Activated CD4-positive, alpha-beta T cell treated with anti-CD3 and anti-CD28 coated beads, Interleukin-2, amount 10 ng/mL, durations not matched to agents 7 days and 5 days (primary cell): ENCODE data around the gene SEMA3D. TPM values are rescaled to one million over a fixed set of nuclear protein-coding genes. Genes with fewer than 3 reads are reported as not detected.

Experiments
- CTCF ChIA-PET: fragments of 350-600 bp; sonication (Branson Sonifier 250); formaldehyde crosslinking; loops from one replicate; lab custom pipeline; 2021; ENCODE audit warnings: antibody characterized with exemption; lab: Charles Lee
- POLR2A ChIA-PET: fragments of 350-600 bp; sonication (Branson Sonifier 250); formaldehyde crosslinking; loops from one replicate; lab custom pipeline; 2021; ENCODE audit warnings: antibody characterized with exemption; lab: Charles Lee
- DNase-seq: peaks from one replicate; pipeline ENCODE4 v3.0.0-alpha.2; 2020
- H3K27ac Mint-ChIP-seq: one replicate; pipeline ENCODE4 v1.8.0; 2021; ENCODE audit warnings: mild to moderate bottlenecking, moderate library complexity, mixed read lengths
- H3K27me3 Mint-ChIP-seq: one replicate; pipeline ENCODE4 v1.8.0; 2021; ENCODE audit warnings: mixed read lengths
- H3K36me3 Mint-ChIP-seq: one replicate; pipeline ENCODE4 v1.8.0; 2021; ENCODE audit warnings: low read depth, mixed read lengths
- H3K4me1 Mint-ChIP-seq: one replicate; pipeline ENCODE4 v1.8.0; 2021; ENCODE audit warnings: mixed read lengths
- H3K4me3 Mint-ChIP-seq: one replicate; pipeline ENCODE4 v1.8.0; 2021; ENCODE audit warnings: mild to moderate bottlenecking, moderate library complexity, mixed read lengths
- H3K9me3 Mint-ChIP-seq: one replicate; pipeline ENCODE4 v1.8.0; 2021; ENCODE audit warnings: mixed read lengths
- total RNA-seq, 2 experiments: library from RNA; stranded (reverse); gene quantifications; one replicate each; pipeline ENCODE4 v1.2.3, GENCODE V29; 2021

The SEMA3D gene
- total RNA-seq, 2 experiments from 2014 or later = not detected

DNA sequence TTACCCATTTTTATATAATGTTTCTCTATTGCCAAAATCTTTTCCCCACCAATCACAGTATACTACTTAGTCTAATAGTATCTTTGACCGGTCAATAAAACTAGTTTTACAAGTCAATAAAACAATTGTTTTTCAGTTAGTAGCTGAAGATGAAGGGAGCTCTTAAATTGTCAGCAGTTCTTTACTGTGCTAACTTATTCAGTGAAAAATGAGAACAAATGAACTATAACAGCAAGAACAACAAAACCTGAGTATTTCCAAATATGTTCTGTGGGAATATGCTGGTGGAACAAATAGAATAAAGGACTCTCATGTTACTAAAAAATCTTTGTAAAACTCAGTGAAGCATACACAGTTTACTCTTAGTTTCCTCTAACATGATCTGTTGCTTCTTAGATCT lies 134.0 kb downstream of the SEMA3D start:
- Mint-ChIP-seq H3K9me3 (no peaks in the 10 kb centered on the region), H3K27me3 (no peaks in the 10 kb centered on the region), H3K36me3 (no peaks in the 10 kb centered on the region), H3K27ac (no peak overlapping the region), H3K4me1 (no peaks in the 10 kb centered on the region), H3K4me3 (no peak overlapping the region)
- ChIA-PET CTCF (no interaction called here), POLR2A (no interaction called here)
- no peak for DNase-seq

DNA sequence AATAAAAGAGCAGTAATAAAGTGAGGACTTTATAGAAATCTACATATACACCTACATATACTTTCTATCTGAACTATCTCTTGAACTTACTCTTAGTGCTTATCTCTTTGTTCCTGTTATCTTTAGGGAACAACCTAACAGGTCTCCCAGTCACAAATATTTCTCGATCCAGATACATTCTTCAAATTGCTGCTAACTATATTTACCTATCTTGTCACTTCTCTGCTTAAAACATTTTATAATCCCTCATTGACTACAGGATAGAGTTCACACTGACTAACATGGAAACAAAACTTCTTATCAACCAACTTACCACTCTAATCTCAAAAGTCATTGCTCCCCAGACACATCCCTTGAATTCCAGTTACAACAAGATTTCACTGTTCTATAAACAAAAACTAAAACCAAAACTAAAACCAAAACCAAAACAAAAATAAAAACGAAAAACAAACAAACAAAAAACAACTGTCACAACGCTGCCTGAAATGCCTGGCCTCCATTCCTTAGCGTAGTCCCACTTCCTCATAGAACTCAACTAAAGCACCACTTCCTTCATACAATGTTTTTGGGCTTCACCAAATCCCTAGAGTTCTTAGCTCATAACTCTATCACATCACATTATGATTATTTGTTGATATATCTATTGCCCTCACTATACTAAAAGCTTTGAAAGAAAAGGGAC lies 134.7 kb downstream of the SEMA3D start:
- H3K27ac Mint-ChIP-seq = no peak overlapping the region
- no peaks in the 10 kb centered on the region for H3K9me3 Mint-ChIP-seq
- H3K4me3 Mint-ChIP-seq = no peak overlapping the region
- no peaks in the 10 kb centered on the region for H3K4me1 Mint-ChIP-seq
- CTCF ChIA-PET = no interaction called here
- no peaks in the 10 kb centered on the region for H3K27me3 Mint-ChIP-seq
- no peaks in the 10 kb centered on the region for H3K36me3 Mint-ChIP-seq
- POLR2A ChIA-PET = no interaction called here
- DNase-seq = no peak

DNA sequence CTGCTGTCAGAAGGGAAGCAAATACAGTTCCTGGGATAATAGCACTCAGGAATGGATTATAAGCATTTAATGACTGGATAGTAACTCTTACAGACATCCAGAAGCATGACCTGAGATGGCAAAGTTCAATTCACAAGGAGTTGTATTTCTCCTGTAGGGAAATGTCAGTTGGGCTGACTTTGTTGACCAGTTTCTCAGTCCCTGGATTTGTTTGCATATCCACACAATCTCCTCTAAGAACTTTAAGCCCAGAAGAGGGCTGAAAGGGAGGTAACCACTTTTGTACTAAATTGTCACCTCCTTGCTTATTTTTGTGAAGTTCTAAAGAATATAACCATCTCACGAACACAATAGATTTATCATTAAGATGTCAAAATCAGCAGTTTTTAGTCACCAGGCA lies 140.3 kb downstream of the SEMA3D start:
- ChIA-PET POLR2A (no interaction called here), CTCF (no interaction called here)
- Mint-ChIP-seq H3K36me3 (no peaks in the 10 kb centered on the region), H3K27me3 (no peaks in the 10 kb centered on the region), H3K27ac (no peak overlapping the region), H3K9me3 (no peaks in the 10 kb centered on the region), H3K4me3 (no peak overlapping the region), H3K4me1 (no peaks in the 10 kb centered on the region)
- DNase-seq = no peak

GRCh38 chr7:85041605-85042216 lies 145.1 kb downstream of the SEMA3D start:
- Mint-ChIP-seq H3K27ac (no peak overlapping the region), H3K27me3 (no peaks in the 10 kb centered on the region), H3K4me3 (no peak overlapping the region), H3K4me1 (no peaks in the 10 kb centered on the region), H3K36me3 (no peaks in the 10 kb centered on the region), H3K9me3 (no peaks in the 10 kb centered on the region)
- ChIA-PET CTCF (no interaction called here), POLR2A (no interaction called here)
- DNase-seq = peak; percentile 9

- ChIA-PET POLR2A (no interaction called here), CTCF (no interaction called here)
- H3K27ac Mint-ChIP-seq = no peak overlapping the region
- no peaks in the 10 kb centered on the region for H3K9me3 Mint-ChIP-seq
- H3K4me3 Mint-ChIP-seq = no peak overlapping the region
- DNase-seq = no peak
- H3K36me3 Mint-ChIP-seq = no peaks in the 10 kb centered on the region
- H3K27me3 Mint-ChIP-seq = no peaks in the 10 kb centered on the region
- H3K4me1 Mint-ChIP-seq = no peaks in the 10 kb centered on the region
These were observed 147.5 kb downstream of the SEMA3D start for GRCh38 chr7:85039196-85039923.

DNA sequence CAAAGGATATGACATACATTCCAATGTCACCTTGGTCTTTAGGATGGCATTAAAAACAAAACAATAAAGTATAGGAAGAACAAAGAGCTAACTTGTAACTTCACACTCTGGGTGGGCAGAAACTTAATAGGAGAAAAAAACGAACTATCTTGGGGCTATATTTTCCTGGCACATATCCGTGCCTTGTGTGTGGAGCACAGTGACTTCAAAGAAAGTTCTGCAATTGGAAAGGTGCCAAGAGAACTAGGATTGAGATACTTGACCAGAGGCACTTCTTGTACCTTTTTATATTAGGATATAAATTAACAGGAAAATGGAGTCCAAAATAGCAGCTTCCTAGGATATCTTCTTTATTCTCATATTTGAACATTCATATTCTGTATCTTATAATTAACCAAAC lies 148.4 kb downstream of the SEMA3D start:
- Mint-ChIP-seq H3K36me3 (no peaks in the 10 kb centered on the region), H3K9me3 (no peaks in the 10 kb centered on the region), H3K4me3 (no peak overlapping the region), H3K27ac (no peak overlapping the region), H3K4me1 (no peaks in the 10 kb centered on the region), H3K27me3 (no peaks in the 10 kb centered on the region)
- no peak for DNase-seq
- POLR2A ChIA-PET = no interaction called here
- CTCF ChIA-PET = interaction anchor here (0.6 kb wide), 1 partner anchor 1411 kb away, joined by 3 read pairs; no protein-coding TSS in a partner anchor

- H3K36me3 Mint-ChIP-seq = no peaks in the 10 kb centered on the region
- H3K27ac Mint-ChIP-seq = no peak overlapping the region
- no peak overlapping the region for H3K4me3 Mint-ChIP-seq
- ChIA-PET POLR2A (no interaction called here), CTCF (no interaction called here)
- H3K4me1 Mint-ChIP-seq = no peaks in the 10 kb centered on the region
- H3K9me3 Mint-ChIP-seq = no peaks in the 10 kb centered on the region
- DNase-seq = no peak
- no peaks in the 10 kb centered on the region for H3K27me3 Mint-ChIP-seq
These were observed 153.6 kb downstream of the SEMA3D start for GRCh38 chr7:85033263-85033662.

DNA sequence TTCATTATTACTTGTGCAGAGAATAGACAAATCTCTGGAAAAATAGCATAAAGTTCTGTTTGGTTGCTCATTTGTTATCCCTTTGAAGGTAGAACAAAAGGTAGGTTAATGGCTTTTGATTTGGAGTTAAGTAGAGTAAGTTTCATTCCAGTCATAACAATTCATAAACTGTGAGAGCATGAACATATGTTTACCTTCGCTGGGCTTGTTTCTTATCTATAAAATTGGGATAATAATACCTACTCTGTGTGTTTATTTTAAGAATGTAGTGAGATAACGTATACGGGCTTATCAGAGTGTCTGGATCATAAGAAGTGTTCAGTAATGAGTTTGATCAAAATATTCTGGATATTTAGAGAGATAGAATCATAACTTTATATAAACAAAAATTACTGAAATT lies 155.4 kb downstream of the SEMA3D start:
- ChIA-PET POLR2A (no interaction called here), CTCF (no interaction called here)
- Mint-ChIP-seq H3K36me3 (no peaks in the 10 kb centered on the region), H3K27ac (no peak overlapping the region), H3K4me3 (no peak overlapping the region), H3K27me3 (no peaks in the 10 kb centered on the region), H3K4me1 (no peaks in the 10 kb centered on the region), H3K9me3 (no peaks in the 10 kb centered on the region)
- DNase-seq = no peak

DNA sequence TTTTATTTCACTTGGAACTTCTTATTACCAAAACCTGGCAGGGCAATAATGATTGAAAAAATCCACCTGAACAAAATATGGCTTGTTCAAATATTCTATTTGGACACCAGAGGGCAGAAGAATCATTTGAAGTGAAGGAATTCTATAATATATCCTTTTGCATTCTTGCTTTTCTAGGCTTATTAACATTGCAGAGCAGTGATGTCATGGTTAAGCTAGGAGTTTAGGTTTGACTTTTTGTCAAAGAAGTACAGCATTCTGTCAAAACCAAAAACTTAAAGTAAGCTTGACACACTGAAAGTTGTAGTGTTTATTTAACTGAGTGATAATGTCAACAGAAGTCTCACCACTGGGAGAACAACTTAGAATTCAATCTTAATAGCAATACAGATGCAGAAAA lies 156.0 kb downstream of the SEMA3D start:
- Mint-ChIP-seq H3K4me3 (no peak overlapping the region), H3K36me3 (no peaks in the 10 kb centered on the region), H3K9me3 (no peaks in the 10 kb centered on the region), H3K4me1 (no peaks in the 10 kb centered on the region), H3K27me3 (no peaks in the 10 kb centered on the region), H3K27ac (no peak overlapping the region)
- no peak for DNase-seq
- ChIA-PET POLR2A (no interaction called here), CTCF (no interaction called here)

DNA sequence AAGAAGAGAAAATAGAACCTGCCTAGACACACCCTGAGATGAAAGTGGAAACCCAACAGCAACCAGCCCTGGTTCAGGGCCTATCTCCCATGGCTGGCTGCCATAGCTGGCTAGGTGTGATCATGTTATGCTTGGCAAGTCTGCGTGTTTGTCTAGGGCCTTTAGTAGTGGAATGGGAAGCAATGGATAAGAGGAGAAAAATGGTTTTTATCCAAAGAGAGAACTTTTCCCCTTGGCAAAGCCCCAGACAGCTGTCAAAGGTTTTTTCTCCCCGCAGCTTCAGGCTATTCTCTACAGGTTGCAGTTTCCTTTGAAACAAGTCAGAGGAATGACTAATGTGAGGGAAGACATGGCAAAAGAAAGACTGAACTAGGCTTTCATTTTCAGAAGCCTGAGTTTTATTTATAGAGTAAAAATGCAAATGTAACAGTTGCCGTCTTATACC lies 161.5 kb downstream of the SEMA3D start:
- POLR2A ChIA-PET = no interaction called here
- CTCF ChIA-PET = no interaction called here
- Mint-ChIP-seq H3K36me3 (no peaks in the 10 kb centered on the region), H3K4me1 (no peaks in the 10 kb centered on the region), H3K27me3 (no peaks in the 10 kb centered on the region), H3K27ac (no peak overlapping the region), H3K4me3 (no peak overlapping the region), H3K9me3 (no peaks in the 10 kb centered on the region)
- no peak for DNase-seq

DNA sequence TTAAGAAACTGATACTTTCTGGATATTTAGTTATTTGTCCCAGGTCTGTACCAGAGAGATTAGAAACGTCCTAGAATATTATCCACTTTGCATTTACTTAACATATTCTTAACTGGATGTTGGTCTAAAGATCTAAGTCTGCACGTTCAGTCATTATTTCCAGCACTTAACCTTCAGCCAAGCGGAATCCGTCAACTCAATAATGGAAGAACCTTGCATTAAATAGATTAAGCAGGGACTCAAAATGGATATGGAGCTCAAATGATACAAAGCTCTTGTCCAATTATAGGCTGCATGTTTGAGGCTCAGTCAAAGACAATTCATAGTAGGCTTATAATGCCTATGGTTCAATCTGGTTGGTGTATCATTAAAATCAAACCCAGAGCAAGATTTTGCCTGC lies 162.9 kb downstream of the SEMA3D start:
- no peak overlapping the region for H3K4me3 Mint-ChIP-seq
- H3K36me3 Mint-ChIP-seq = no peaks in the 10 kb centered on the region
- no peaks in the 10 kb centered on the region for H3K4me1 Mint-ChIP-seq
- H3K27ac Mint-ChIP-seq = no peak overlapping the region
- CTCF ChIA-PET = interaction anchor here (1.4 kb wide), 1 partner anchor 10 kb away, joined by 3 read pairs; no protein-coding TSS in a partner anchor
- no peaks in the 10 kb centered on the region for H3K9me3 Mint-ChIP-seq
- DNase-seq = no peak
- POLR2A ChIA-PET = no interaction called here
- peaks cover 2% of the 10 kb centered on the region for H3K27me3 Mint-ChIP-seq

DNA sequence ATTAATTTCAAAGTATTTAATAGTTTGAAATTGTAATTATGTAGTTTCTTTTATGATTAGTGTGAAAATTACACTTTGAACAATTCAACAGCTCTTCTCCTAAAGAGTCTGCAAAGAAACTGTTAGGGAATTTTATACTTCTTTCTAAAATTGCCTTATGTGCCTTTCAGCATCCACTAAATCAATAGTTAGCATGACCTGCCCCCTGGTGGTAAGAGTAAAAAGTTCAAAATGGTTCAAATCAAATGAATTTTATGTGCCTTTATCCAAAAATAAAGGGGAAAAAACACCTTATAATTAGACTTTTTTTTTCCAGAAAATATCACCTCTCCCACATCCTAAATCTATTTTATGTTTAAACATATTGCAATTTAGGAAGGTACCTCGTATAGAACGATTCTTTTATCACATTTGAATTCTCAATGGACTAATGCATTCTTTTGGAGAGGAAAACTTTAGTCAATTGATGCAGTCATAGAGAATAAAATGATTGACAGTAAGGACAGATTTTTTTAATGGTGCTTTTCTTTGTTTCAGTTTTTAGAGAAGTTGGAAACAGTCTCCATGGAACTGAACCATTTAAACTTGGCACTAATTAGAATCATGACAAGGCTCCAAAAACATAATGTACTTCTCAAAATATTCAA lies 163.7 kb downstream of the SEMA3D start:
- Mint-ChIP-seq H3K4me3 (no peak overlapping the region), H3K9me3 (no peaks in the 10 kb centered on the region), H3K36me3 (no peaks in the 10 kb centered on the region), H3K4me1 (no peaks in the 10 kb centered on the region), H3K27ac (no peak overlapping the region), H3K27me3 (peaks cover 2% of the 10 kb centered on the region)
- CTCF ChIA-PET = interaction anchor here (0.5 to 1.4 kb wide), 2 partner anchors 9 to 27 kb away, joined by 3 read pairs; no protein-coding TSS in a partner anchor
- POLR2A ChIA-PET = no interaction called here
- peak; percentile 55 for DNase-seq
